Naive thymus-derived CD8-positive, alpha-beta T cell (primary cell): ENCODE results near the gene TMEM72. TPM values are rescaled to one million over a fixed set of nuclear protein-coding genes. Genes with fewer than 3 reads are reported as not detected.

Experiments
- ATAC-seq, 2 donors: fragments of 150-1000 bp; cut with Tn5 transposase in 1 of 2; sonication (Bioruptor Pico), chemical (Tn5 transposase) in 1 of 2; 1 replicate in 1 of 2; 2 replicates in 1 of 2; pipeline ENCODE4 v1.10.0; 2021; ENCODE audit warnings: mild to moderate bottlenecking in 2 of 2, moderate library complexity in 2 of 2
- POLR2A ChIA-PET: fragments of 350-600 bp; sonication (Branson Sonifier 250); formaldehyde crosslinking; loops from one replicate; lab custom pipeline; 2021; ENCODE audit warnings: antibody characterized with exemption; lab: Charles Lee
- DNase-seq, 10 donors: peaks; one replicate each; pipeline versions ENCODE4 v3.0.0 to v3.0.0-alpha.2; 2020 to 2022
- H3K27ac Mint-ChIP-seq, 10 donors: one replicate each; pipeline ENCODE4 v1.8.0; 2020 to 2022; ENCODE audit warnings: mild to moderate bottlenecking in 10 of 10, mixed read lengths in 10 of 10, moderate library complexity in 4 of 10, inconsistent platforms in 1 of 10
- H3K27me3 Mint-ChIP-seq, 5 donors: one replicate each; pipeline ENCODE4 v1.8.0; 2021 to 2022; ENCODE audit warnings: mixed read lengths in 5 of 5
- H3K36me3 Mint-ChIP-seq, 3 donors: one replicate each; pipeline ENCODE4 v1.8.0; 2020 to 2022; ENCODE audit warnings: mixed read lengths in 3 of 3, mild to moderate bottlenecking in 2 of 3, inconsistent platforms in 1 of 3
- H3K4me1 Mint-ChIP-seq, 4 donors: one replicate each; pipeline ENCODE4 v1.8.0; 2021 to 2022; ENCODE audit warnings: mixed read lengths in 4 of 4
- H3K4me3 Mint-ChIP-seq, 10 donors: one replicate each; pipeline ENCODE4 v1.8.0; 2020 to 2022; ENCODE audit warnings: mild to moderate bottlenecking in 10 of 10, mixed read lengths in 10 of 10, moderate library complexity in 6 of 10, inconsistent platforms in 1 of 10
- H3K9me3 Mint-ChIP-seq, 9 donors: one replicate each; pipeline ENCODE4 v1.8.0; 2020 to 2022; ENCODE audit warnings: mixed read lengths in 9 of 9, mild to moderate bottlenecking in 3 of 9, inconsistent platforms in 1 of 9, moderate library complexity in 1 of 9
- polyA plus RNA-seq, 3 donors: library from polyadenylated mRNA; unstranded; fragments of 300-500 nt; fragmentation: Illumina TruSeq; gene quantifications; one replicate each; pipeline ENCODE4 v1.2.3, GENCODE V29; 2021
- total RNA-seq, 8 experiments: library from RNA in 2 of 8; stranded (reverse) in 2 of 8; gene quantifications; one replicate each; pipeline ENCODE4 v1.2.3 and lab custom pipeline; 2021 to 2026

Gene TMEM72
- total and polyA plus RNA-seq, 5 experiments from 2014 or later: not detected

DNA sequence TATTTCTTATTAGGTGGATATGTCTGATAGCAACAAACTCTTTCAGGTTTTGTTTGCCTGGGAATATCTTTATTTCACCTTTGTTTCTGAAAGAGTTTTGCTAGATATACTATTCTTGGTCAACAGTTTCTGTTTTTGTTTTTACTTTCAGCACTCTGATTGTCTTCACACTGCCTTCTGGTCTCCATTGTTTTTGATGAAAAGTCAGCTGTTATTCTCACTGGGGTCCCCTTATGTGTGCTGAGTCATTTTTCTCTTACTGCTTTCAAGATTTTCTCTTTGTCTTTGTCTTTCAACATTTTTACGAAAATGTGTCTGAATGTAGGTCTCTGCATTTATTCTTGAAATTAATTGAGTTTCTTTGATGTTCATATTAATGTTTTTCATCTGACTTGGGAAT is 33.2 kb downstream of the TMEM72 start:
- Mint-ChIP-seq H3K27me3 (peaks cover 9 to 21% (median 10%) of the 10 kb centered on the region in 5 donors), H3K9me3 (peaks cover 6 to 45% (median 13%) of the 10 kb centered on the region in 9 donors), H3K4me3 (no peak overlapping the region), H3K27ac (no peak overlapping the region), H3K36me3 (peaks cover 0 to 21% (median 3%) of the 10 kb centered on the region in 3 donors), H3K4me1 (peaks cover 0 to 26% (median 0%) of the 10 kb centered on the region in 4 donors)
- no peak for DNase-seq
- POLR2A ChIA-PET: no interaction called here
- no peak for ATAC-seq

DNA sequence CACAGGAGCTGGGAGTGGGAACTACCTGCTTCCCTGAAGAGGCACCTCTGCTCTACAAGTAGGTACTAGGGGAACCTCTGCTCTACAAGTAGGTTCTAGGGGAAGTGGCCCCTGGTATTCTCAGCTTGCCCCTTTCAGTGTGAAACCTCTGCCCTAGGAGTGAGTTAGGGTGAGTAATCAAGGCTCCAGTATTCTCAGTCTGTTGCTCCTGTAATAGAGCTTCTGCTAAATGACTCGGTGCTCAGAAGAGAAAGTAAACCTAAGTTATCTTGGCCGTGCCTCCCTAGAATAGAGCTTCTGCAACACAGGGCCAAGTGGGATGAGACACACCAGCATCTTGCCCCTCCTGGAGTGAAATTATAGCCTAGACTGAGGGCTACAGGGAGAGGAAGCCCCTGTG is 35.1 kb downstream of the TMEM72 start:
- ATAC-seq: no peak
- Mint-ChIP-seq H3K9me3 (peaks cover 4 to 31% (median 13%) of the 10 kb centered on the region in 9 donors), H3K36me3 (peaks cover 0 to 21% (median 0%) of the 10 kb centered on the region in 3 donors), H3K27me3 (peaks cover 4 to 18% (median 6%) of the 10 kb centered on the region in 5 donors), H3K27ac (no peak overlapping the region), H3K4me1 (peaks cover 0 to 35% (median 1%) of the 10 kb centered on the region in 4 donors), H3K4me3 (no peak overlapping the region)
- POLR2A ChIA-PET: no interaction called here
- DNase-seq: no peak

DNA sequence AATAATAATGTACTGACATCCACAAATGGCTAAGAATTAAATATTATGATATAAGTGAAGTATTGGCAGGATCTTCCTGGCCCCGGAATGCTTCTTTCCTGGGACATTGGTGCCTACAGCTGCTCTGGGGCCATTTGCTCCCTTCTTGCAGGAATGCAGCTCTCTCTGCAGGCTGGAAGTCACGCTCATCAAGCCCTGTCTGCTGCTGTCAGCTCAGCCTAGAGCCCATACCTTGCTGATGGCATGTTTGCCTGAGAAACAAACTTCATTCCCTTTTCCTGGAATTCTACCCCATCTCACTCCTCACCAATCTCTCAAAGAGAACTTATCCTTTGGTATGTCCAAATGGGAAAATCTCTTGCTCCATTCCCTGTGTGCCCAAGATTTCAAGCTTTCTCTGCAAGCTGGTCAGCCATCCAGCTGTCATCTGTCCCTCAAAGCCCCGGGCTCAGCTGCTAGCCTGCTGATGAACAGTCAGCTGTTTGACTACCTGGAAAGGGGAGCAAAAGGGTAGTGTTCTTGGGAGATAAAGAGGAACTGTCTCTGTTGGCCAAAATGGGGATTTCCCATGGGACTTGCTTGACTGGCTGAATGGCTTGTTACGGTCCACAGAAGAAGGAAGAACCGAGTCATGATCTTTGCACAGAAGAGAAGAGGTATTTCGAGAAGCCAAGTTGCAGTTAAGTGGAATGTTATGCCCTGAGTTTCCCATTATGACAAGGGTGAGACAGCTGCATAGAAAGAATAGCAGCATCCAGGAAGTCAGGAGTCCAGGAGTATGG is 36.4 kb downstream of the TMEM72 start:
- no peak for DNase-seq
- H3K27me3 Mint-ChIP-seq: peaks cover 2 to 6% (median 3%) of the 10 kb centered on the region in 5 donors
- no peak for ATAC-seq
- peaks cover 0 to 15% (median 0%) of the 10 kb centered on the region in 3 donors for H3K36me3 Mint-ChIP-seq
- no peak overlapping the region for H3K4me3 Mint-ChIP-seq
- peaks cover 0 to 35% (median 1%) of the 10 kb centered on the region in 4 donors for H3K4me1 Mint-ChIP-seq
- H3K9me3 Mint-ChIP-seq: peaks cover 0 to 25% (median 11%) of the 10 kb centered on the region in 9 donors
- POLR2A ChIA-PET: no interaction called here
- H3K27ac Mint-ChIP-seq: peak overlapping the region in 1 of 10 donors; percentile 23

DNA sequence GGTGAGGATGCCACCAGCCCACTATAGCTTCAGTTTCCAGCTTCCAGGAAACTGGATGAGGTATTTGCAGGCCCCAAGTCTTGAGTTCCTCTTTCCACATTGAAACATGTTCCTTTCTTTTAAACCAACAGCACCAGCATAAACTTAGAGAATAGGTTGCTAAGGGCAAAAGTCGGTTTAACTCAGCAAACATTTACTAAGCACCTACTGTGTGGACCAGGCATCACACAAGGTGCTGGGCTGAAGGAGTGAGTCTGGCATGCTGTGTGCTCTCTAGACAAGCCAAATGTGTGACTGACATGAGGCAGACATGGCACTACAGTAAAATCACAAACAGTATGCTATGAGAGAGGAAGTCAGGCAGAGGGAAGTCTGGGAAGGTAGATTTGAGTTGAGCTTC is 37.5 kb downstream of the TMEM72 start:
- Mint-ChIP-seq H3K36me3 (peaks cover 0 to 15% (median 4%) of the 10 kb centered on the region in 3 donors), H3K4me3 (no peak overlapping the region), H3K9me3 (peaks cover 0 to 20% (median 11%) of the 10 kb centered on the region in 9 donors), H3K27ac (no peak overlapping the region), H3K27me3 (peaks cover 0 to 3% (median 0%) of the 10 kb centered on the region in 5 donors), H3K4me1 (peaks cover 0 to 35% (median 1%) of the 10 kb centered on the region in 4 donors)
- POLR2A ChIA-PET: no interaction called here
- DNase-seq (no peak), ATAC-seq (no peak)

DNA sequence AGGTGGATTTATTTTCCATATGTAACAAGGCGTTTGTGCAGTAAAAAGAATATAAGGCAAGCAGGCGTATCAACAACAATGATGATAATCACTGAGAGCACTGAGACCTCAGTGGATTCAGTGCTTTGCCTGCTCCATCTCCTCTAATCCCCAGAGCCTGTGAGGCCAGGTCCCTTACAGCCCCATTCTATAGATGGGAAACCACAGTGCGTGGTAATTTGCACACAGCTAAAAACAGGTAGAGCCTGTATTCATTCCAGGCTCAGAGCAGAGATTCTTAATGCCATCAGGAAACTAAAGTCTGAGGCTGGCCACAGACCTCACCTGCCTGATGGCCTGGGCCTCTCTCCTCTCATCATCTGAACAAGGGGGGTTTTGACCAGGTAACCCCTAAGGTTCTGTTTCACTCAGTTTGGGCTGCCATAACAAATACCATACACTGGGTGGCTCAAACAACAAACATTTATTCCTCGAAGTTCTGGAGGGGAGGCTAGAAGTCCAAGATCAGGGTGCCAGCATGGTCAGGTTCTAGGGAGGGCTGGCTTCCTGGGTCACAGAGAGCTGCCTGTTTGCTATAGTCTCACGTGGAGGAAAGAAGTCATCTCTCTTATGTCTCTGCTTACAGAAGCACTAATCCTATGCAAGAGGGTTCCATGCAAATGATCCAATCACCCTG is 38.1 kb downstream of the TMEM72 start:
- Mint-ChIP-seq H3K36me3 (peaks cover 0 to 11% (median 6%) of the 10 kb centered on the region in 3 donors), H3K27me3 (peaks cover 0 to 3% (median 0%) of the 10 kb centered on the region in 5 donors), H3K27ac (no peak overlapping the region), H3K4me1 (peaks cover 0 to 35% (median 1%) of the 10 kb centered on the region in 4 donors), H3K9me3 (peaks cover 0 to 14% (median 8%) of the 10 kb centered on the region in 9 donors), H3K4me3 (no peak overlapping the region)
- POLR2A ChIA-PET: no interaction called here
- DNase-seq (no peak), ATAC-seq (no peak)

DNA sequence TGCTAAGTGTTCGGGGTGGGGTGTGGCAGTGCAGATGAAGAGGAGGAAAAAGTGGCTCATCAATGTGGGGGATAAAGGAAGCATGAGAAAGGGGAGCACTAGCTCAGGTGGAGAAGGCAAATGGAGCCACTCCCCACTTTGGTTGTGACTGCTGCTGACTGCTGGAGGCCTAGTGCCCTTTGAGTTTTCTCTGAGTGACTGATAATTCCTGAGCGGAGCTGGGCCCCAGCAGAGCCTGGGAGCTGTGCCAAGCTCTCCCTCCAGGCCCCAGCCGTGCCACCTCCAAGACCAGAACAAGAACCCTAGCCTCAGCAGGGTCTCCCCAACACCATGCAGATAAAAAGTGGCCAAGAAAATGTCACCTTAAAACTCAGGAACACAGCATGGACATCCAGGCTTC is 38.8 kb downstream of the TMEM72 start:
- DNase-seq: no peak
- Mint-ChIP-seq H3K4me1 (peaks cover 3 to 35% (median 5%) of the 10 kb centered on the region in 4 donors), H3K27me3 (no peaks in the 10 kb centered on the region), H3K27ac (peak overlapping the region in 2 of 10 donors; percentile 45 to 69), H3K36me3 (peaks cover 0 to 12% (median 5%) of the 10 kb centered on the region in 3 donors), H3K4me3 (no peak overlapping the region), H3K9me3 (peaks cover 0 to 7% (median 3%) of the 10 kb centered on the region in 9 donors)
- ATAC-seq: no peak
- POLR2A ChIA-PET: no interaction called here

DNA sequence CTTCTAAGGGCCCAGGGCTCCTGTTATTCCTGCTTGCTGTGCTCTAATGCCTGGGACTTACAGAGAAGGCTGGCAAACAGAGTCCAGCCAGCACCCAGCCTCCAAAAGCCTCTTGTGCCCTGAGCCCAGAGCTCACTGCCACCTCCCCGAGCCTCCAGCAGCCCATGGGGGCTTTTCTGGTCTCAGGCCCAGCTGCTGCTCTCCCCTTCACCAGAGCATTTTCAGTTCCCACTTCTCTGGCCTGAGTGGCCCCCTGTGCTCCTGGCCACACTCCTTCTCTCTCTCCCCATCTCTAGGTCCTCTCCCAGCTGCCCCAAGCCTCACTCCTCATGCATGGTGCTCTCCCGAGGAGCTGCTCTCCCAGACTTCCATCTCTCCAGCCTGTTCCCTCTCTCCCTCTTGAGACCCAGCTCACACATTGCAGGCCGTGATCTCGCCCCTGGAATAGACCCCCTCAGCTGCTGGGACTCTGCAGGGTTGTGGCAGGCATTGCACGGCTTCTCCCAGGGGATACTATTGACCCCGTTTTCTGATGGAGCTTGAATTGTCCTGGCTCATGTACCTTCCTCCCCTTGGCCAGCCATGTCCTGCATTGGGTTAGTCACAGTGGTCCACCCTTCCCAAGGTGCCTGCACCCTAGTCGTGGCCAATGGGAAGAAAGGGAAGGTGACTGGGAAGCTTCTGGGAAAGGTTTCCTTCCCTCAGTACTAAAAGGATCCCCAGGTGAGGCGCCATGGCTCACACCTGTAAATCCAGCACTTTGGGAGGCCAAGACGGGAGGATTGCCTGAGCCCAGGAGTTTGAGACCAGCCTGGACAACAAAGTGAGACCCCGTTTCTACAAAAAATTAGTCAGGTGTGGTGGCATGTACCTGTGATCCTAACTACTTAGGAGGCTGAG is 39.4 kb downstream of the TMEM72 start:
- POLR2A ChIA-PET: no interaction called here

DNA sequence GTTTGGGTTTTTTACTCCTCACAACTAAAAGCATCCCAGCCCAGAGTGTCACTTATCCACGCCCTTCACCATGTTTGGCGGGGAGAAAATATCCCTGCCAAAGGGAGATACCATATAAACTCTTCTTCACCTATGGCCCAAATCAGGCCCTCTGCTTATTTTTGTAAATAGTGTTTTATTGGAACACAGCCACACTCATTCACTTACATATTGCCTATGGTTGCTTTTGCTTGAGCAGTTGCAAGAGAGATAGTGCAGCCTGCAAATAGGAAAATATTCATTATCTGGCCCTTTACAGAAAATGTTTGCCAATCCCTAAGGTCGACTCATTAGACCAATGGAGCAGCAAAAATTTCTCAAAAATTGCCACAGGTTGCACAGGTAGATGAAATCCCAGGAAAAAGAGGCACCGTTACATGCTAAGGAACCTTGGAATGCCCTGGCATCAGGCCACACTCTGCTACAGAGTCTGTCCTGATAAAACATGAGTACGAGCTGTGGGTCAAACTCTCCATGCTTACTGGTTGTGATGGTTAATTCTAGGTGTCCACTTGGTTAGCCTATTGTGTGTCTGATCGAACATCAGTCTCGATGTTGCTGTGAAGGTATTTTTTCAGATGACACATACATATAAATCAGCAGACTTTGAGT is 40.6 kb downstream of the TMEM72 start:
- DNase-seq: no peak
- no peak for ATAC-seq
- POLR2A ChIA-PET: no interaction called here
- Mint-ChIP-seq H3K36me3 (peaks cover 0 to 22% (median 8%) of the 10 kb centered on the region in 3 donors), H3K27ac (no peak overlapping the region), H3K4me1 (peaks cover 6 to 36% (median 11%) of the 10 kb centered on the region in 4 donors), H3K27me3 (no peaks in the 10 kb centered on the region), H3K4me3 (no peak overlapping the region), H3K9me3 (no peaks in the 10 kb centered on the region)

More for the DNA sequence above, 39.4 kb downstream of the TMEM72 start:
- H3K36me3 Mint-ChIP-seq: peaks cover 0 to 14% (median 0%) of the 10 kb centered on the region in 3 donors
- peaks cover 3 to 35% (median 6%) of the 10 kb centered on the region in 4 donors for H3K4me1 Mint-ChIP-seq
- no peak overlapping the region for H3K4me3 Mint-ChIP-seq
- H3K27ac Mint-ChIP-seq: peak overlapping the region in 1 of 10 donors; percentile 21
- H3K9me3 Mint-ChIP-seq: peaks cover 0 to under 1% (median 0%) of the 10 kb centered on the region in 9 donors
- ATAC-seq (no peak), DNase-seq (no peak)
- H3K27me3 Mint-ChIP-seq: no peaks in the 10 kb centered on the region

DNA sequence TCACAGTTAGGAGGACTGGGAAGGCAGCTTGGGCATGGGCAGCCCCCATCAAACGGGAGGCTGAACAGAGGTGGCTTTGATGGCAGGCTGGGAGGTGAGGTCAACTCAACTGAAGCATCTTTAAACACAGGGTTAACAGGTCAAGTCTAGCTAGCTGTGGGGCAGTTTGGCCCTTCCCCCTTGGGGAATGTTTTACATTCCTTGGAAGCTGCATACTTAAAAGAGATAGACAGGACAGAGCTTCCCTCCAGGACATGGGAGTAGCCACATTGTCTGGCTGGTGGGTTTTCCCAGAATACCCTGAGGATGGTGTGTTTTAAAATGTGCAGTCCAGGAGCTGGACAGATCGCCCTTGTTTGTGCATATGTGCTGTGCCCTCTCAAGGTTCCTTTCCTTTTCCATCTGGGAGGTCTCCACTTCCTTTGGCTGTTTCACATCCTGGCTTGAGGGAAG is 41.7 kb downstream of the TMEM72 start:
- ATAC-seq (no peak), DNase-seq (no peak)
- POLR2A ChIA-PET: no interaction called here
- Mint-ChIP-seq H3K36me3 (peaks cover 0 to 27% (median 11%) of the 10 kb centered on the region in 3 donors), H3K27me3 (no peaks in the 10 kb centered on the region), H3K4me3 (no peak overlapping the region), H3K9me3 (peaks cover 0 to 3% (median 0%) of the 10 kb centered on the region in 9 donors), H3K4me1 (peaks cover 14 to 34% (median 18%) of the 10 kb centered on the region in 4 donors), H3K27ac (peak overlapping the region in 2 of 10 donors; percentile 16 to 38)

DNA sequence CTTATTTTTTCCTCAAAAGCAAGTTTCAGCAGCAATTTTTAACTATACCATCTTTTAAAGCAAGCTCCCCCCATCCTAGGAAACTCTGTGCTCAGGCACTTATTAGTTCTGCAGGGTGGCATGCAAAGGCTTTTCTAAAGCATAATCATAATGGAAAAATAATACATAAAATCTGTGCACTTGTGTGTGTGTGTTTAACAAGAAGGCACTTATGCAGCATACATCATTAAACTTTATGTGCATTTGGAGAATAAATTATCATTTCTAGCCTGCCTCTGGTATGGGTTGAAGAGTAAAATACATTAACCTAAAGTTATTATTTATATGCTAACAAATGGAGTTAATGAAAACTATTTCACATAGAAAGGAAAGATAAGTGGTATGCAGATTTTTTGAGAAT is 42.9 kb downstream of the TMEM72 start:
- peaks cover 18 to 34% (median 31%) of the 10 kb centered on the region in 4 donors for H3K4me1 Mint-ChIP-seq
- H3K4me3 Mint-ChIP-seq: no peak overlapping the region
- H3K9me3 Mint-ChIP-seq: peaks cover 0 to 3% (median 0%) of the 10 kb centered on the region in 9 donors
- ATAC-seq (no peak), DNase-seq (no peak)
- H3K36me3 Mint-ChIP-seq: peaks cover 0 to 27% (median 11%) of the 10 kb centered on the region in 3 donors
- H3K27me3 Mint-ChIP-seq: no peaks in the 10 kb centered on the region
- POLR2A ChIA-PET: no interaction called here
- H3K27ac Mint-ChIP-seq: peak overlapping the region in 1 of 10 donors; percentile 93

DNA sequence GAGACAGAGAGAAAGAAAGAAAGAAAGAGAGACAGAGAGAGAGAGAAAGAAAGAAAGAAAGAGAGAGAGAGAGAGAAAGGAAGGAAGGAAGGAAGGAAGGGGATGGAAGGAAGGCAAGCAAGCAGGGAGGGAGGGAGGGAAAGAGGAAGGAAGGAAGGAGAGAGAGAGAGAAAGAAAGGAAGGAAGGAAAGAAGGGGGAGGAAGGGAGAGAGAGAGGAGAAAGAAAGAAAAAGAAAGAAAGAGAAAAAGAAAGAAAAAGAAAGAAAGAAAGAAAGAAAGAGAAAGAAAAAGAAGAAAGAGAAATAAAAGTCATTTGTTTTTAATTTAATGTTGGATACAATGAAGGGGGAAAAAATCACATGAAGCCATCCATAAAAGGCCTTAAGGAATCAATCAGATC is 43.8 kb downstream of the TMEM72 start:
- no peak for ATAC-seq
- peaks cover 0 to 3% (median 0%) of the 10 kb centered on the region in 9 donors for H3K9me3 Mint-ChIP-seq
- H3K27ac Mint-ChIP-seq: peak overlapping the region in 4 of 10 donors; percentile 52 to 93 (median 76)
- peaks cover 18 to 34% (median 29%) of the 10 kb centered on the region in 4 donors for H3K4me1 Mint-ChIP-seq
- POLR2A ChIA-PET: no interaction called here
- peak overlapping the region in 1 of 10 donors; percentile 66 for H3K4me3 Mint-ChIP-seq
- no peaks in the 10 kb centered on the region for H3K27me3 Mint-ChIP-seq
- DNase-seq: no peak
- H3K36me3 Mint-ChIP-seq: peaks cover 0 to 27% (median 11%) of the 10 kb centered on the region in 3 donors
